Measurements from ENCODE around the gene KMT2B.
"Not testable (repeated sequence)": the region's sequence is repeated elsewhere in the genome, so short reads cannot be mapped to it uniquely, and the experiment has no call there.

The KMT2B gene

GRCh38 chr19:35710784-35711723 lies 6.7 kb upstream of the KMT2B start:
- no peak for DNase-seq (ENCODE audit: low read depth, low spot score)

- no peak for DNase-seq (ENCODE audit: low read depth, low spot score)
These were observed 5.0 kb upstream of the KMT2B start for GRCh38 chr19:35712567-35713505.

GRCh38 chr19:35713506-35713850 lies 4.3 kb upstream of the KMT2B start:
- no peak for DNase-seq (ENCODE audit: low read depth, low spot score)

- DNase-seq (ENCODE audit: low read depth, low spot score) = no peak
These were observed 3.8 kb upstream of the KMT2B start for GRCh38 chr19:35713904-35714495.

GRCh38 chr19:35714601-35715354 lies 3.0 kb upstream of the KMT2B start:
- no peak for DNase-seq (ENCODE audit: low read depth, low spot score)

- DNase-seq (ENCODE audit: low read depth, low spot score) = no peak
These were observed 2.4 kb upstream of the KMT2B start for GRCh38 chr19:35715355-35715809.

GRCh38 chr19:35715981-35716800 lies 1.6 kb upstream of the KMT2B start:
- DNase-seq (ENCODE audit: low read depth, low spot score) = no peak

GRCh38 chr19:35716801-35717664 lies 770 bp upstream of the KMT2B start:
- DNase-seq (ENCODE audit: low read depth, low spot score) = peak; percentile 91

GRCh38 chr19:35718345-35719041 lies 690 bp downstream of the KMT2B start:
- DNase-seq (ENCODE audit: low read depth, low spot score) = no peak

GRCh38 chr19:35719402-35720162 lies 1.8 kb downstream of the KMT2B start:
- DNase-seq (ENCODE audit: low read depth, low spot score) = no peak

- DNase-seq (ENCODE audit: low read depth, low spot score) = no peak
These were observed 2.3 kb downstream of the KMT2B start for GRCh38 chr19:35720163-35720524.

- DNase-seq (ENCODE audit: low read depth, low spot score) = no peak
These were observed 2.8 kb downstream of the KMT2B start for GRCh38 chr19:35720648-35721047.

- DNase-seq (ENCODE audit: low read depth, low spot score) = no peak
These were observed 3.6 kb downstream of the KMT2B start for GRCh38 chr19:35721374-35721773.

- DNase-seq (ENCODE audit: low read depth, low spot score) = no peak
These were observed 4.7 kb downstream of the KMT2B start for GRCh38 chr19:35722461-35722860.

GRCh38 chr19:35722897-35723296 lies 5.1 kb downstream of the KMT2B start:
- no peak for DNase-seq (ENCODE audit: low read depth, low spot score)

GRCh38 chr19:35723671-35724070 lies 5.9 kb downstream of the KMT2B start:
- no peak for DNase-seq (ENCODE audit: low read depth, low spot score)

GRCh38 chr19:35724132-35724531 lies 6.3 kb downstream of the KMT2B start:
- DNase-seq (ENCODE audit: low read depth, low spot score) = not testable (repeated sequence)

- no peak for DNase-seq (ENCODE audit: low read depth, low spot score)
These were observed 6.8 kb downstream of the KMT2B start for GRCh38 chr19:35724560-35724959.

Measured in brain pericyte (primary cell).